Measurements from ENCODE around the gene INTS11.

The INTS11 gene

DNA sequence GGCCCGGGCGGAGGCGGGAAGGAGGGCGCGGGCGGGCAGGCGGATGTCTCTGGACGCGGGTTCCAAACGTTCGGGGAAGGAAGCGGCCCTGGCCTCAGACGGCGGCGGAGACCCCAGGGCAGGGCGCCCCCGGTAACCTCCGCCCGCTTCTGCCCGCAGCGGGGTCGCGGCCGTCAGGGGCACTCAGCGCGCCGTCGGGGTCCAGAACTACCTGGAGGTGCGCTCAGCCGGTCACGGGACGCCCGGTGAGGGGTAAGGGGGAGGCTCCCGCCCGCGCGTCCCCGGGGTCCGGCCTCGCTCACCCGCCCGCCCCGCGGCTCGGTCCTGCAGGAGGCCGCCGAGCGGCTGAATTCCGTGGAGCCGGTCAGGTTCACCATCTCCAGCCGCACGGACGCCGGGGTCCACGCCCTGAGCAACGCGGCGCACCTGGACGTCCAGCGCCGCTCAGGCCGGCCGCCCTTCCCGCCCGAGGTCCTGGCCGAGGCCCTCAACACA lies 15.7 kb downstream of the INTS11 start:
- Histone ChIP-seq H3K27me3 (ENCODE audit: control insufficient read depth, insufficient read depth, low read length) (no peaks in the 10 kb centered on the region), H3K4me3 (ENCODE audit: low read depth, low read length) (peak overlapping the region; percentile 85), H2AFZ (peak overlapping the region; percentile 79), H3K9ac (peak overlapping the region; percentile 37), H3K4me2 (ENCODE audit: low read length) (peak overlapping the region; percentile 86), H3K4me1 (peaks cover 3% of the 10 kb centered on the region), H3K36me3 (ENCODE audit: control insufficient read depth, insufficient read depth, low read length) (no peaks in the 10 kb centered on the region), H3K79me2 (no peaks in the 10 kb centered on the region), H3K9me3 (ENCODE audit: control insufficient read depth, low read length) (no peaks in the 10 kb centered on the region), H3K27ac (peak overlapping the region; percentile 47)
- TF ChIP-seq, protein P1, sequence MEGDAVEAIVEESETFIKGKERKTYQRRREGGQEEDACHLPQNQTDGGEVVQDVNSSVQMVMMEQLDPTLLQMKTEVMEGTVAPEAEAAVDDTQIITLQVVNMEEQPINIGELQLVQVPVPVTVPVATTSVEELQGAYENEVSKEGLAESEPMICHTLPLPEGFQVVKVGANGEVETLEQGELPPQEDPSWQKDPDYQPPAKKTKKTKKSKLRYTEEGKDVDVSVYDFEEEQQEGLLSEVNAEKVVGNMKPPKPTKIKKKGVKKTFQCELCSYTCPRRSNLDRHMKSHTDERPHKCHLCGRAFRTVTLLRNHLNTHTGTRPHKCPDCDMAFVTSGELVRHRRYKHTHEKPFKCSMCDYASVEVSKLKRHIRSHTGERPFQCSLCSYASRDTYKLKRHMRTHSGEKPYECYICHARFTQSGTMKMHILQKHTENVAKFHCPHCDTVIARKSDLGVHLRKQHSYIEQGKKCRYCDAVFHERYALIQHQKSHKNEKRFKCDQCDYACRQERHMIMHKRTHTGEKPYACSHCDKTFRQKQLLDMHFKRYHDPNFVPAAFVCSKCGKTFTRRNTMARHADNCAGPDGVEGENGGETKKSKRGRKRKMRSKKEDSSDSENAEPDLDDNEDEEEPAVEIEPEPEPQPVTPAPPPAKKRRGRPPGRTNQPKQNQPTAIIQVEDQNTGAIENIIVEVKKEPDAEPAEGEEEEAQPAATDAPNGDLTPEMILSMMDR (IDR thresholded peaks at IDR 0.05), result no peak

DNA sequence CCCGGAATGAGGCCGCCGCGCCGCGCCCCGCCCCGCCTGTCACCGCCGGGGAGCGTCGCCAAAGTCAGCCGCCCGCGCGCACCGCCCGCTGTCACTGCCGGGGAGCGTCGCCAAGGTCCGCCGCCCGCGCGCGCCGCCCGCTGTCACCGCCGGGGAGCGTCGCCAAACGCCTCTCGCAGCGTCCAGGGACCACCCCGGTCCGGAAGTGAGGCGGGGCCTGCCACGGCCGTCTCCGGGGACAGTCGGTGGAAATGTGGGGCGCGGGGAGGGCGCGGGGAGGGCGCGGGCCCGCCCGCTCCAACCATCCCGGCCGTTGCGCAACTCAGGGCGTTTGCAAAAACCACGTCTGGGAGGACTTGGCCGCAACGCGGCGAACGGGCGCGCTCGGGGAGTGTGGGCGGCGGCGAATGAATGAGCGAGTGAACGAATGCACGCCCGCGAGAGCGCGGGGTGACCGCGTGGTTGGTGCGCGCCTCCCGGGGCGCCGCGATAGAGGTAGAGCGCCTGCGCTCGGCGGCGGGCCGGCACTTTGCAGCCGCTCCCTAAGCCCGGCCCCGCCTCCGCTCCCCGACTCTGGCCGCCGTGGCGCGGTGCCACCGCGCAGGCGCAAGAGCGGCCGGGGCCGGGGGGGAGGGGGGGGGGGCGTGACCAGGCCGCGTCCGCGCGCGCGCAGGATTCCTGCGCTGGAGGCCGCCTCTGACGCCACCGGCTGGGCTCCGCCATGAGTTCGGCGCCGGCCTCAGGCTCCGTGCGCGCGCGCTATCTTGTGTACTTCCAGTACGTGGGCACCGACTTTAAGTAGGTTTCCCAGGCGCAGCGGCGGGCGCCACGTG lies 16.3 kb downstream of the INTS11 start, which contains the start of the genes ACAP3 and PUSL1:
ACAP3 (minus strand) TSS at position 8 of the 833 bp plus-strand sequence. CDS start 115 bp downstream, outside the sequence.
PUSL1 (plus strand) TSS at position 675 of the 833 bp plus-strand sequence; CDS start at position 722, 47 bp downstream.
- H3K79me2 ChIP-seq, result no peaks in the 10 kb centered on the region
- H3K9me3 ChIP-seq (ENCODE audit: control insufficient read depth, low read length), result no peaks in the 10 kb centered on the region
- peak within 1 kb of the TSS; percentile 85 for H3K4me3 ChIP-seq (ENCODE audit: low read depth, low read length)
- peak within 1 kb of the TSS; percentile 97 for H3K4me2 ChIP-seq (ENCODE audit: low read length)
- peak within 1 kb of the TSS; percentile 79 for H2AFZ ChIP-seq
- H3K9ac ChIP-seq, result peak within 1 kb of the TSS; percentile 37
- H3K36me3 ChIP-seq (ENCODE audit: control insufficient read depth, insufficient read depth, low read length), result no peaks in the 10 kb centered on the region
- peak within 1 kb of the TSS; percentile 77 for H3K27ac ChIP-seq
- peaks cover 3% of the 10 kb centered on the region for H3K4me1 ChIP-seq
- TF ChIP-seq, protein P1 (IDR thresholded peaks at IDR 0.05), result no peak
- no peaks in the 10 kb centered on the region for H3K27me3 ChIP-seq (ENCODE audit: control insufficient read depth, insufficient read depth, low read length)

DNA sequence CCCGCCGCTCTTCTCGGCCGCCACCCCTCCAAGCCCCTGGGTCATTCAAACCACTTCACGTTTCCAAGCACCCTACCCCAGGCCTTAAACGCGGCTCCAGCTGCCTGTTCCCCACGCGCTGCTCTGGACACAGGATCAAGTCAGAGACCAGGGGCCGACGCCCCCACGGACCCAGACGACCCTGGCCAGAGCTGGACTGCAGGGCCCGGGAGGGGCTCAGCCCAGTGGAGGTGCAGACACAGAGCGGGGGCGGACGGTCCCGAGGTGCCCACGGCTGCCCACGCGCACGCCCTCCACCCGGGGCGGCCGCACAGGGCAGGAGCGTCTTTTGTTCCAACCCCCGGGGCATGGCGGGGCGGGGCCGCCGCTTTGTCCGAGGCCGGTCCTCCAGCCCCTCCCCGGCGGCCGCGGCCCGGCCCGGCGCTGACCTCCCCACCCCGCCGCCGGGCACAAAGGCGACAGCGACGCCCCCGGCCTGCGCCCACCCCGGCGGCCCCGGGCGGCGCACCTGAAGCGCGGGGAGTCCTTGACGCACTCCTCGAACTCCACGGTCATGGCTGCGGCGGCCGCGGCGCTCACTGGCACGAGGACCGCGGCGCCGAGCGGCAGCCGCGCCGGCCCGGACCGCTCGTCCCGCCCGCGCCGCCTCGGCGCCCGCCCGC lies 17.1 kb downstream of the INTS11 start:
- Histone ChIP-seq H3K79me2 (no peaks in the 10 kb centered on the region), H3K4me1 (peaks cover 3% of the 10 kb centered on the region), H3K4me3 (ENCODE audit: low read depth, low read length) (peak overlapping the region; percentile 39), H3K27me3 (ENCODE audit: control insufficient read depth, insufficient read depth, low read length) (no peaks in the 10 kb centered on the region), H3K27ac (no peak overlapping the region), H3K9me3 (ENCODE audit: control insufficient read depth, low read length) (no peaks in the 10 kb centered on the region), H3K36me3 (ENCODE audit: control insufficient read depth, insufficient read depth, low read length) (no peaks in the 10 kb centered on the region), H3K9ac (no peak overlapping the region), H3K4me2 (ENCODE audit: low read length) (peak overlapping the region; percentile 42), H2AFZ (no peak overlapping the region)
- TF ChIP-seq, protein P1 (IDR thresholded peaks at IDR 0.05), result no peak

DNA sequence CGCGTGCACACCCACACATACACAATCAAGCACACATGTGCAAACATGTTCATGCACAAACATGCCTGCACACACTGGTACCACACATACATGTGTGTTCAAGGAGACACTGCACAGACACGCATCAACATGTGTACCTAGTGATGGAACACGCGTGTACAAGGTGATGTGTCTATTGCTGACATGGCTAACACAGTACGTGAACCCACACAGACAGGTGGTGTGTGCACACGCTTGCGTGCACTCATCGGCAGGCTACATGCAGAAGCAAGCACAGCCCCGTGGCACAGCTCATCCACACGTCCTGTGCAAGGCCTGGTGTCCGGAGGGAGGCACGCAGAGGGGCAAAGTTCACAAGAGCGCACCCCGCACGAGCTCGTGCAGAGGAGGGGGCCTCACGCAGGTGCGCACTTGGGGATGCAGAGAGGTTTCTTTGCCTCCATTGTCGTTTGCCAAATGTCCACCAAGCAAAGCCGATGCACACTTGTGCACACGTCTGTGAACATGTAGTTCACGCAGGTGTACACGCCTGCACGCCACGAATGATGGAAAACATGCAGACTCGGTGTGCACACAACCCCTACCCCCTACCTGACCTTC lies 17.7 kb downstream of the INTS11 start:
- TF ChIP-seq, protein P1 (IDR thresholded peaks at IDR 0.05), result no peak
- H2AFZ ChIP-seq, result no peak overlapping the region
- H3K9ac ChIP-seq, result no peak overlapping the region

More for the DNA sequence above, 17.7 kb downstream of the INTS11 start:
- Histone ChIP-seq H3K4me1 (peaks cover 3% of the 10 kb centered on the region), H3K79me2 (no peaks in the 10 kb centered on the region), H3K27ac (no peak overlapping the region), H3K27me3 (ENCODE audit: control insufficient read depth, insufficient read depth, low read length) (no peaks in the 10 kb centered on the region), H3K9me3 (ENCODE audit: control insufficient read depth, low read length) (no peaks in the 10 kb centered on the region), H3K36me3 (ENCODE audit: control insufficient read depth, insufficient read depth, low read length) (no peaks in the 10 kb centered on the region), H3K4me3 (ENCODE audit: low read depth, low read length) (peak overlapping the region; percentile 39), H3K4me2 (ENCODE audit: low read length) (peak overlapping the region; percentile 42)

Measured in parathyroid adenoma (tissue), 2 donors.